Thoracic aorta (tissue), 2 donors: Measurements from ENCODE around the gene KDSR. TPM values are rescaled to one million over a fixed set of nuclear protein-coding genes. Genes with fewer than 3 reads are reported as not detected.

Experiments used
- total RNA-seq, 2 donors: library from RNA; depleted of rRNA; stranded (reverse); fragments of >200 nt; gene quantifications; one replicate each; pipeline versions ENCODE4 v1.1.0 to v1.2.3, GENCODE V29; 2016

The KDSR gene
- total RNA-seq, 2 donors from 2014 or later: 46.2 to 72.4 TPM

Other genes with a start within 250 kb of the KDSR start
- gene BCL2, start 47.4 kb downstream of the KDSR start, total RNA-seq: 10 to 100 TPM; 22.9 to 29.3 TPM
- gene VPS4B, start 55.3 kb upstream of the KDSR start, total RNA-seq: 10 to 100 TPM; 25.5 to 49.9 TPM
- under 1 TPM; 0.41 to 0.63 TPM for gene SERPINB5, start 109.8 kb upstream of the KDSR start, total RNA-seq
- not detected for gene SERPINB12, start 175.2 kb upstream of the KDSR start, total RNA-seq
- gene SERPINB13, start 220.1 kb upstream of the KDSR start, total RNA-seq: not detected